HG02885 (cell line): ENCODE measurements around the gene YAP1.

Source experiments
- ATAC-seq: cut with Tn5 transposase; IDR thresholded peaks from one replicate; pipeline ENCODE4 v1.9.1; 2021; ENCODE audit warnings: mild to moderate bottlenecking; ENCODE audit not compliant: unreplicated experiment, poor library complexity

YAP1 gene

GRCh38 chr11:102268083-102268984 lies 158.1 kb downstream of the YAP1 start:
- peak; percentile 97 for ATAC-seq

GRCh38 chr11:102268985-102269470 lies 158.8 kb downstream of the YAP1 start:
- no peak for ATAC-seq

DNA sequence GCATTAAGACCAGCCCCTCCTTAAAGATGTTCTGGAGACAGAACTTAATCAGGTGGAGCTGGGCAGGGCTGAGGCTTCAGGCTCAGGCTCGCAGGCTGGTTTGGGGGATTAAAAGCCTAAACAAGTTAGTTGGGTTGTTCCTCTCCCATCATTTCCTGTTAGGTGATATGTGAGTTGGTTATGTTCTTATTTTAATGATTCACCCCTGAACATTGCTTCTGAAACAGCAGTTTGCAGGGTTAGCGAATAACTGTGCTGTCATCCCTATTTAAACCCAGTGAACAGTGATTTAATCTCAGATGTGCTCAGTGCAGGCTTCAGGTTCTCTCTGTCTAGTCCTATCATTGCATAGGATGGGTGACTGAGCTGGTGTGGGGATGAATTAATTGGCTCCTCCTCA lies 159.7 kb downstream of the YAP1 start:
- no peak for ATAC-seq

DNA sequence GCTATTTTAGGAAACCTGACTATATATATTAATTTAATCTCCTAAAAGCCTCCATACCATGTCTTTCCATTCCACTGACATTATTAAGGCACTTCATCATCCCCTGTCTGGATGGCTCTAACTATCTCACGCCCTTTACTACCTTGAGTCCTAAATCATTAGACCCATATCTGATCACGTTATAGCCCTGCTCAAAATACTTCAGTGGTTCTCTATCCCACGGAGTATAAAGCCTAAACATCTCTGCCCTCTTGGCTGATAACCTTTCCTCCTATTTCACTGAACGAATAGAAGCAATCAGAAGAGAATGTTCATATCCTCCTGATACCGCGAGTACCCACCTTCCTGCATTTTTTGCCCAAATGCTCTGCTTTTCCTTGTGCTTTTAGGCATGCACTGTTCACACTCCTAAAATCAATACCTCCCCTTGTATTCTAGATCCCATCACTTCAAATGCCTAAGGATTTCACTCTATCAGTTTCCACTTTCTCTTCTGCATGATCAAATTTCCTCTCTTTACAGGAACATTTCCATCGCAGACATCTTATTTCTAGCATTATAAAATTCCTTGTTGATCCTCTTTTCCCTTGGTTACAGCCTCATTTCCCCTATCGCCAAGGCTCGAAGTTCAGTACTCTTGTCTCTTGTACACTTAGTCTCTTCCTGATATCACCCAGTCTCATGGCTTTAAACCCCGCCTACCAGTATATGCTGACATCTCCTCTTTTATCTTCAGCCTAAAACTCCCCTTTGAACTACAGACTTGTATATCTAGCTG lies 162.0 kb downstream of the YAP1 start:
- ATAC-seq = no peak

DNA sequence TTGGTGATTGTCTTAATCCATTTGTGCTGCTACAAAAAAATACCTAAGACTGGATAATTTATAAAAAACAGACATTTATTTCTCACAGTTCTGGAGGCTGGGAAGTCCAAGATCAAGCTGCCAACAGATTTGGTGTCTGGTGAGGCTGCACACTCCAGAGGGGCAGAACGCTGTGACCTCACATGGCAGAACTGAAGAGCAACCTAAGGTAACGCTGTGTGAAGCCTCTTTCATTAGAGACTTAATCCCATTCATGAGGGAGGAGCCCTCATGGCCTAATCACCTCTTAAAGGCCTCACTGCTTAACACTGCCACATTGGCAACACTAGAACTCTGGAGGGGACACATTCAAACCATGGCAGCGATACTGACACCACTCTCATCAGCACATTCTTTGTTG lies 164.4 kb downstream of the YAP1 start:
- no peak for ATAC-seq

GRCh38 chr11:102276362-102276761 lies 166.1 kb downstream of the YAP1 start:
- ATAC-seq = no peak

DNA sequence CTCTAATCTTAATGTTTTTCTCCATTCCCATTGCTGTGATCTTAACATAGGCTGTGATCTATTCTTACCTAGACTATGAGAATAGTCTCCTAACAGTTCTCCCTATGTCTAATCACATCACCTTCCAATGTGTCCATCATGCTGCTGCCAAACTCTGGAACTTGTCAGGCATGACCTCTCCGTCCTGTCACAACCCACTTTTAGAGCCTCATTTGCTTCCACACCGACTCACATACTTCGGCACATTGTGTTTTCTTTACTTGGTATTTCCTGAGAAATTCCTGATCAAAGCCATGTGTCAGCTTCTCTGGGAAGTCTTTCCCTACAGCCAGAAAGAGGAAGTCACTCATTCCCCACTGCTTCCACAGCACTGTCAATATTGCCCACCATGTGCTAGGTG lies 166.5 kb downstream of the YAP1 start:
- no peak for ATAC-seq

GRCh38 chr11:102279641-102280170 lies 169.5 kb downstream of the YAP1 start:
- ATAC-seq = peak; percentile 94

DNA sequence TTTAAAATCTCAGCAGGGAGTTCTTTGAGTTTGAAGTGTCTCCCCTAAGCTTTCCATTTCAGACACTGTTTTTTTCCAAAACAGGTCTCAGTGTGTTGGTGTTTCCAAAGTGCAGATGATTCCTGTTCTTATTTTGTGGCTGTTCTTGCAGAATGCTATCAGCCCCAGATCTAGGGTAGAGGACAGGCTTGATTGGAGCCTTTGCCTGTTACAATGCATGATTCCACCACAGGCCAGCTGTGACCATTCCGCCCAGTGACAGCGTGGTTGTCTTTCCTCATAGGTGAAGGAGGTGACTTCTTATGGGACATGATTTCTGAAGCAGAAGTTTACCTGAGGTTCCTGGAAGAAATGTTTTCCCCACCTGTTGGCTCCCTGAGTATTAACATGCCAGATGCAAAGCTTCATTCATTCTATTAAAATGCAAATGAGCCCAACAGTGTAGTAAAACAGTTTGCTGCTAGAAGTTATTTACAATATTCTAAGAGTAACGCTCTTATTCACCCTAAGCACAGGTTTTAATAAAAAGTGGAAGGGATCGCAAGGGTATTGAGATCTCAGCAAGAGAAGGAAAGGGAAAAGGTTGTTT lies 170.1 kb downstream of the YAP1 start:
- ATAC-seq = no peak
